ENCODE results near the gene CAMK1G. TPM values are rescaled to one million over a fixed set of nuclear protein-coding genes. Genes with fewer than 3 reads are reported as not detected.

The CAMK1G gene
- total RNA-seq, 4 donors from 2014 or later: not detected

DNA sequence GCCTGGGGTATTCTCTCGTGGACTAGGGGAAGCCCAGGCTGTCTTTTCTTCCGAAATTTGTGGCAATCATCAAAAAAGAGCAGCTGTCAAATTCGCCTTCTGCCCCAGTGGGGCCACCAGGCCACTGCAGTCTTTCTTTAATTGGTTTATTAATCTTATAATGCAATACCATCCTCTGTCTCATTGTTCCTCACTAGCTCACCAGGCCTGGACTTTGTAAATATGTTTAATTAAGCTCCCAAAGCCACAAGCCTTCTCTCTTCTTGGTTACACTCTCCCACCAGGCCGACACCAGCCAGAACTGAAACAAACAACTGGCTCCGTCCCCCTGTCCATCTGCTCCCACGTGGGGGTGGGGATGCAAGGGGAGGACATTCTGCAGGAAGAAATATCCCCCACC, 22.0 kb upstream of the CAMK1G start:
- ATAC-seq (ENCODE audit: low FRiP score) (no peak), DNase-seq (ENCODE audit: low spot score) (no peak)
- no peak for TF ChIP-seq CTCF (IDR thresholded peaks at IDR 0.05)

DNA sequence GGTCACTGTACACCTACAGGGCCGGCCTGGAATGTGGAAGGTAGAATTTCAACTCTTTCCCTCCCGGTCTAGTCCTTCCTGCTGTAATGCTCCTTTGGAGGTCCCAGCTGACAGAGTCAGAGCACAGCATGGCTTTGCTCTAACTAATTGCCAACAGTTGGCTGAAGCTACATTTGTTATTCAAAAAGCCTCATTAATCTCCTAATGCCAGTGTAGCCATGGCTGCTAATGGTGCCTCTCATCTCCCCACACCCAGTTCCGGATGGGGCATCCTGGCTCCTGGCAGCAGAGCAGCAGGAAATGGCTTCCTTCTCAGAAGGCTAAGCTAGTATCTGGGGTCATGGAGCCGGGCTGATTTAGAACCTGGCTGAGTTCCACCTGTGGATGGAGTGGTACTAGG, 18.7 kb upstream of the CAMK1G start:
- no peak for TF ChIP-seq CTCF (IDR thresholded peaks at IDR 0.05)
- DNase-seq (ENCODE audit: low spot score) (no peak), ATAC-seq (ENCODE audit: low FRiP score) (no peak)

DNA sequence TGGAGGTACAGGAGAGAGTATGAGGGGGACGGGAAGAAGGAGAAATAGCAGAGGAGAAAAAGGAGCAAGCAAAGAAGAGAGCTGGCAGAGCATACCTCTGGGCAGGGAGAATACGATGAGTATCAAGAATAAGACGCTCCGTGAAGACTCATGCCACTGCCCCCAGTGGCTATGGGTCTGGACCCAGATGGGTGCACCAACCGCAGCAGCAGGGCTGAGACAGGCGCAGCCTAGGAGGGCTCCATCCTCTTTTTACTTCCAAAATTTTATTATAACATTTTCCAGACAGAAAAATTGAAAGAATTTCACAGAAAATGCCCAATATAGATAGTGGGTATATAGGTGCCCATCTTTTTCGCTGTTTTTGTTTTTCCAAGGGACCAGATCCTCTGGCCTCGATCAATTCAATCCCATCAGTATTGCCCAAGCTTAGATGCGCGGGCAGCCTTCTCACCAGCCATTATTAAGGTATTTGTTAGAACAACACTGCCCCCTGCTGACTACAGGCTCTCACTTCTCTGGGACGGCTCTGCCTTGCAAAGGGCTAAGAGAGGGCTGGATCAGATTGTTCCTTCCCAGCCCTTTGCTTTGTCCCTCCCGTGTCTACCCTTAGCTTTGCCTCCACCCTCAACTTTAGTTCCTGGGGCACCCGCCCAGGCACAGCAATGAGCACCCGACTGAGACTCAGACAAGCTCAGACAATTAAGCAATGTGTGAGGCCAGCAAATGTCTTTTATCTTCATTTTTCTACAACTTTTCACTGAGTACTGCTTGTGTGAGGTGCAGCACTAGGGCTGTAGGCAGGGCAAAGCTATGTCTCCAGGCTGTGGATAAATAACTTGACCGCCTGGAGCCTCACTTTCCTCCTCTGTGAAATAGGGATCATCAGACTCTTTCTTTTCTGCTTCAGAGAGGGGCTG, 17.5 kb upstream of the CAMK1G start:
- ATAC-seq (ENCODE audit: low FRiP score) (peak; percentile 80), DNase-seq (ENCODE audit: low spot score) (peak; percentile 69)
- peak in 1 of 3 donors; percentile 17 for TF ChIP-seq CTCF (IDR thresholded peaks at IDR 0.05)

- DNase-seq (ENCODE audit: low spot score) (no peak), ATAC-seq (ENCODE audit: low FRiP score) (no peak)
- TF ChIP-seq CTCF (IDR thresholded peaks at IDR 0.05): no peak
These were observed 15.8 kb upstream of the CAMK1G start for GRCh38 chr1:209567698-209568175.

DNA sequence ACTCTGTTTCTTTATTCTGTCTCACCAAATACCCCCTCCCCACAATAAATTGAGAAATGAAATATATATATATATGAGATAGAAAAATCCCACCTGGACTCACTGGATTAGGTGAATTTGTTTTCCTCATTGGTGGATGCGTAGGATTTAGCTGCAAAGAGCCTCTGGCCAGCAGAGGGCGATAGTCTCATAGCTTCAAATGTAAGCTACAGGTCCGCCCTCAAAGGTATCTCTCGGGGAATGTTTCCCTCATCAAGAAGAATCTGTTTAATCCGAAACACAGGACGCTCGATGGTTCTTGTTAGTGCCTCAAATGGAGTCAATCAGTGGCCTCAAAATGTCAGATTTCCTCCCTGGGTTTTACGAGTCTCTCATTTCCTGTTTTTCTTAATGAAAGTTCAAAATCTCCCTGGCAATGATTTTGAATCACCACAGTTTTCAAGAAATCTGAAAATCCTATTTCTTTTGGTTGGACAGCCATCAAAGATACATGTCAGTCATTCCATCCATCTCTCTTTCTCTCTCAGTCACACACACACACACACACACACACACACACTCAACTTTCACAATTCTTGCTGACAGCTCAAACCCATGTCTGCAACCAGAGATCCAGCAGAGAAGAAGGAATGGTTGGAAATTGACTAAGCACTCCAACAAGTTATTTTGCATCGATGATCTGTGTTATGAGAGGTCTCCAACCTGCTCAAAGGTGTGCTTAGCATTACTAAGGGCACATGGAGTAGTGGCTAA, 13.9 kb upstream of the CAMK1G start:
- ATAC-seq (ENCODE audit: low FRiP score) (no peak), DNase-seq (ENCODE audit: low spot score) (peak; percentile 84)
- TF ChIP-seq CTCF (IDR thresholded peaks at IDR 0.05): no peak

DNA sequence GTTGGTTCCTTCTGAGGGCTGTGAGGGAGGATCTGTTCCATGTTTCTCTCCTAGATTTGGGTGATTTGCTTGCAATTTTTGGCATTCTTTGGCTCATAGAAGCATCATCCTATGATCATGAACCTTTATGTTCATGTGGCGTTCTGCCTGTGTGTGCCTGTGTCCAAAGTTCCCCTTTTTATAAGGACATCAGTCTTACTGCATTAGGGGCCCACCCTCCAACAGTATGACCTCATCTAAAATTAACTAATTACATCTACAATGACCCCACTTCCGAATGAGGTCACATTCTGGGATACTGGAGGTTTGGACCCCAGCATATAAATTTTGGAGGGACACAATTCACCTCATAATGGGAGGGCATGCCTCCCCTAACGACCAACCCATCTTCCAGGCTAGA, 12.8 kb upstream of the CAMK1G start:
- DNase-seq (ENCODE audit: low spot score) (no peak), ATAC-seq (ENCODE audit: low FRiP score) (no peak)
- no peak for TF ChIP-seq CTCF (IDR thresholded peaks at IDR 0.05)

Measured in omental fat pad (tissue), 4 donors.